HG02759 (cell line): ENCODE measurements around the gene ASRGL1.
A peak's percentile ranks its signal among the peaks of the same experiment; 100 is the strongest.
"Not testable (repeated sequence)": the region's sequence is repeated elsewhere in the genome, so short reads cannot be mapped to it uniquely, and the experiment has no call there.

ENCODE experiments used
- ATAC-seq: cut with Tn5 transposase; IDR thresholded peaks from one replicate; pipeline ENCODE4 v1.9.1; 2021; ENCODE audit warnings: mild to moderate bottlenecking, moderate library complexity; ENCODE audit not compliant: unreplicated experiment

Gene ASRGL1

GRCh38 chr11:62352355-62353336, 15.4 kb downstream of the ASRGL1 start:
- peak; percentile 44 for ATAC-seq

- no peak for ATAC-seq
These were observed 16.6 kb downstream of the ASRGL1 start for GRCh38 chr11:62353841-62354240.

DNA sequence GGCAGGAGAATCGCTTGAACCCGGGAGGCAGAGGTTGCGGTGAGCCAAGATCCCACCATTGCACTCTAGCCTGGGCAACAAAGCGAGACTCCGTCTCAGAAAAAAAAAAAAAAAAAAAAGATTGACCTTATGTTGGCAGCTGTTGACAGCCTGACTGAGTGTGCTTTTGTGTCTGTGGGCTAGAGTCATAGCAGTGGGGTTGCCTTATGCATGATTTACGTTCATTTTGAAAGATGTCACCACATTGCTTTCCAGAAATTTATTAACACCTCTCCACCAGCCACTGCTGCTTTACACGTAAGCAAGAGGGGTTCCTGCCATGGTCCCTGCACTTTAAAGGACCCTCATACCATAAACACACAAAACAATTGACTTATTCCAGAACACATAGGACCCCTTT, 21.0 kb downstream of the ASRGL1 start:
- no peak for ATAC-seq

DNA sequence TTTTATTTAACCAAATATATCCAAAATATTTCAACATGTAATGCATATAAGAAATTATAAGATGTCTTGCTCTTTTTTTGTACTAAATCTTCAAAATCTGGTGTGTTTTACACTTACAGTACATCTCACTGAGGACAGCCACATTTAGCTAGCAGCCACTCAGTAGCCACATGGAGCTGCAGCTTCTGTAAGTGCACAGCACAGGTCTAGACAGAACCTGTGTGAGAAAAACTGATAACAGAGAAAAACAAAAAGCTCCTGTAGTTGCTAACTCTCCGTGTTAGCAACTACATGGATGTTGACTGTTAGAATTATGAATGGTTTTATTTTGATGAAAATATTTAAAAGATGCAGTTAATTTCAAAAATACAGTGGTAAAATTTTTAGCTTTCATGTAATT, 22.2 kb downstream of the ASRGL1 start:
- ATAC-seq: no peak

- no peak for ATAC-seq
These were observed 23.4 kb downstream of the ASRGL1 start for GRCh38 chr11:62360685-62361084.

- ATAC-seq: not testable (repeated sequence)
These were observed 31.7 kb downstream of the ASRGL1 start for GRCh38 chr11:62368861-62369477.

DNA sequence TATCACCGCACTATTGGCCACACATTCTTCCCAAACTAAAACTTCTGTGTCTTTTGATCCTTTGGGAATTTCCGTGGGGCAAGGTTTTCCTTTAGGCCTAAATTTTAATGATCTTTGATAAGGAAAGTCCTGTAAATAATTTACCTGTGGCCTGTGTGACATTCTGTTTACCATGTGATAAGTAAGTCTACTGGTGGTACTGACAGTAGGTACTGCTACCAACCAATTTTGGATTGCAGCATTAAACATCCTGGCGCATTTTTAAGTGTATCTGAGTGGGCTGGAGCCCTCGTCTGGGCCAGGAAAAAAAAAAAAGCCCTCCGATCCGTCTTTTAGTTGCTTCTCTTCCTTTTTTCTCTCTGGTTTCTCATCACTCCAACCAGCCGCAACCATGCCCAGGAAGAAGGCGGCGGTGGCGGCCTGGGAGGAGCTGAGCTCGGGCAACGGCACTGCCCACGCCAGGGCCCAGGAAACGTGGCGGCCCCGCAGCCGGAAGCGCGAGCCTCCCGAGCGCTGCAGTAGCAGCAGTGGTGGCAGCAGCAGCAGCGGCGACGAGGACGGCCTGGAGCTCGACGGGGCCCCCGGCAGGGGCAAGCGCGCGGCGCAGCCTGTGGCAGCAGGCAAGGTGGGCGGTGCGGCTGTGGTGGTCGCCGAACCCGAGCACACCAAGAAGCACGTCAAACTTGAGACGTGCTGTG, 33.6 kb downstream of the ASRGL1 start:
- ATAC-seq: no peak

GRCh38 chr11:62372871-62373270, 35.6 kb downstream of the ASRGL1 start:
- ATAC-seq: no peak

DNA sequence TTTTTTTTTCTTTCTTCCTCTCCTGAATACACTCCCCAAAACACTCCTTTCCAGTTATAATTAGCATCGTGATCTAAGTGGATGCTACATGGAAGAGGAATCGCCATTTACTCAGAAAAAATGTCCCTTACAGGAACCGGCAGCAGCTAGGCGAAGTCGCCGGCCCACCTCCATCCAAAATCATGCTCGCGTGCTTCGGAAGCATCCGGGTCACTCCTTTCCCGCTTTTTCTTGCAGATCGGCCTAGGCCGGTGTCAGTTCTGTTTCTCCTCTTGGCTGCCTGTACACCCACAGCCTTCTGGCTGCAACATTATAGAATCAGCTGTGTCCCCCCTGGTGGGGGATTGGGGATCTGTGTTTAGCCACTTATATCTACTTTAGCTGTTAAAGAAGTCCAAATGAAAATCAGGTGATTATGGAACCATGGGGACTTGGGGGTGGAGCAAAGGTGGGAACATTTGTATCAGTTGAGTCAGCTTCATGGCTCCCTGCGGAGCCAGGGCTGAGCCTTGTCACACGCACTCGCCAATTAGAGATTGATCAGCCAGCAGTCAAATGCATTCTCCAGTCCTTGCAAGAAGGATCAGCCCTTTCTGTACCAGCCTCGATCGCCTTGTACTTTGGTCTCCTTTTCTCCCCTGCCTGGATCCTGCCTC, 36.3 kb downstream of the ASRGL1 start:
- ATAC-seq: no peak

GRCh38 chr11:62374801-62375200, 37.6 kb downstream of the ASRGL1 start:
- no peak for ATAC-seq

DNA sequence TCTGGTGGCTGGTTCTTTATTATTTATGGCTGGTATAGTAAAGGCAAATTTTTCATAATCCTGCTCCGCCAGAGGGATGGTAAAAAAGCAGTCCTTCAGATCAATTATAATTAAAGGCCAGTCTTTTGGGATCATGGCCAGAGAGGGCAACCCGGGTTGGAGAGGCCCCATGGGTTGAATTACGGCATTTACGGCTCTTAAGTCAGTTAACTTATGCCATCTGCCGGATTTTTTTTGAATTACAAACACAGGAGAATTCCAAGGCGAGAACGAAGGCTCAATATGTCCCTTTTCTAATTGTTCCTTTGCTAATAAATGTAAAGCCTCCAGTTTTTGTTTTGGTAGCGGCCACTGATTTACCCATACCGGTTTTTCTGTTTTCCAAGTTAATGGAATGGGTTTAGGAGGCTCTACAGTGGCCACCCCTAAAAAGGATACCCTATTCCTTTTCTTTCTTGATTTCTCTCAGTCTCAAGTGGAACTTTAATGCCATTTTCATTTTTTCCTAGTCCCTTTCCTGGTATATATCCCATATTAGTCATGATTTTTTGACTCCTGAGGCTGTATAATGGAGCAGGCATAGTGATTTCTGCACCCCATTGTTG, 41.3 kb downstream of the ASRGL1 start:
- not testable (repeated sequence) for ATAC-seq

GRCh38 chr11:62379586-62379985, 42.3 kb downstream of the ASRGL1 start:
- ATAC-seq: not testable (repeated sequence)

- ATAC-seq: not testable (repeated sequence)
These were observed 43.6 kb downstream of the ASRGL1 start for GRCh38 chr11:62380821-62381245.

DNA sequence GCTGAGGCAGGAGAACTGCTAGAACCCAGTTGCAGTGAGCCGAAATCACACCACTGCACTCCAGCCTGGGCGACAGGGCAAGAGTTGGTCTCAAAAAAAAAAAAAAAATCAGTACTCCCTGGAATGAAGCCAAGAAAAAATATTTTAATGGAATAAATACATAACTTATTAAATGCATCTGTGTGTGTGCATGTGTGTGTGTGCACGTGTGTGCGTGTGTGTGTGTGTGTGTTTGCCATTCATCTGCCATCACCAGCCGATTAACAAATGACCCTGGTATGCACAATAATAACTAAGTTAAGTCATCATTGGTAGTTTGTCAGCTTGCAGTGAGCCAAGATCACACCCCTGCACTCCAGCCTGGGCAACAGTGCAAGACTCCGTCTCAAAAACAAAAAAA, 46.6 kb downstream of the ASRGL1 start:
- no peak for ATAC-seq

GRCh38 chr11:62386083-62386482, 48.8 kb downstream of the ASRGL1 start:
- ATAC-seq: not testable (repeated sequence)

DNA sequence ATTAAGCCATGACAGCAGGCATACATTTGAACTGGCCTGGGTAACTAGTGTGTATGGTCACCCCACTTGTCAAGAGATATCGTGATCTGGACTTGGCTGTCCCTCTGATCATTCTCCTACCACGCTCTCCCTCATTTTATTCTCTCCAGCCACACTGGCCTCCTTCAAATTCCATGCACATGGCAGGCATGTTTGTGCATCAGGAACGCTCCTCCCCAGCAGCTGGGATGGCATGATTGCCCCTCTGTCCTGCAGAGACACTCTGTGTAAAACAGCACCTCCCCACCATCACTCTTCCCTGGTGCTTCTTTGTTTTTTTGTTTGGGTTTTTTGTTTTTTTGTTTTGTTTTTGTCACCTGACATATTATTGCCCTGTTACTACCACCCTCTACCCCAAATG, 50.1 kb downstream of the ASRGL1 start:
- ATAC-seq: no peak

DNA sequence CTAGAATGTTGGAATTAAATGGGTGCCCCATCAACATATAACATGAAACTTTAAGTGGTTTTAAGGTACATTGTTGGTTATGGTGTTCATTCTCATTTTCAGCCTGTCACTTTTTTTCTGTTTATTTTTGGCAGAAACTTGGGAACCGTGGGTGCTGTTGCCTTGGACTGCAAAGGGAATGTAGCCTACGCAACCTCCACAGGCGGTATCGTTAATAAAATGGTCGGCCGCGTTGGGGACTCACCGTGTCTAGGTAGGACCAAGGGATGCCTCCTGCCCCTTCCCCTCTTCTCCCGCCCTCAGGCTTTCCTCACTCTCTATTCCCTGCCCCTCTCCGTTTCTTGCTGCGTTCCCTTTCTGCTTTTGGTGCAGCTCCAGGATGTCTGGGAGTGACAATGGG, 51.8 kb downstream of the ASRGL1 start:
- no peak for ATAC-seq

- ATAC-seq: no peak
These were observed 53.0 kb downstream of the ASRGL1 start for GRCh38 chr11:62390237-62390636.

DNA sequence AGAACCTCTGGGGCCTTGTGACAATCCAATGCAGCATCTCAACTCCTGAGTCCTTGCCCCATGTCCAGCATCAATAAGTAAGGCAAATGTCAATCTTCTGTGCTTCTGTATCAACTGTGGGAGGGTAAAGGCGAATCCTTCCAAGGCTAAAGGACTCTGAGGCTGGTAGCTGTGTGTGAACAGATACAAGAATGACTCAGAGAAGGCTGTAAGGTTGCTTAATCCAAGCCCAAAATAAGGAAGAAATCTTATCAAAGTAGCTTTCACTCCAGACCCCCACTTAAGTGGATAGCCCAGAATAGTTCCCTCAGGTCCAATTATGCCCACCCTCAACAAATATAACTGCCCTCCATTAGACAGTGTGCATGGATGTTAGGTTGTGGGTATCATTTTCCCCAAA, 53.5 kb downstream of the ASRGL1 start:
- no peak for ATAC-seq

GRCh38 chr11:62391642-62392425, 54.6 kb downstream of the ASRGL1 start:
- no peak for ATAC-seq
